ENCODE measurements around the gene ZFHX3.

ZFHX3 gene

DNA sequence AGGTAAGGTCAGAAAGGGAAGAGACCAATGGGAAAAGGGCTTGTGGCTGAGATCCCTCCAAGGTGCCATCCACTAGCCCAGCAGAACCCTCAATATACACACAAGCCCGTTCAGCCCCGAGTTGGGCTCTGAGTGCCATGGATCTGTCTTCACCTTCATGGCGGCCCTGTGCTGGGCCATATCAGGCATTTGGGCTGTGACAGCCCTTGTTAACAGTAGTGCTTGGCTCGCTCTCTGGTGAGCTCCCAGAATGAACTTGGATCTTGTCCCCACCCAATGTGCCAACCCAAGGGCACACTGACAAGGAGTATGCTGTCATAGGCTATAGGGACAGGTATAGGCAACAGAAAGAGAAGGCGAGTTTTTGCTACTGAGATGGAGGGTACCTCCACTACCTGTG lies 182.7 kb downstream of the ZFHX3 start:
- DNase-seq: no peak

DNA sequence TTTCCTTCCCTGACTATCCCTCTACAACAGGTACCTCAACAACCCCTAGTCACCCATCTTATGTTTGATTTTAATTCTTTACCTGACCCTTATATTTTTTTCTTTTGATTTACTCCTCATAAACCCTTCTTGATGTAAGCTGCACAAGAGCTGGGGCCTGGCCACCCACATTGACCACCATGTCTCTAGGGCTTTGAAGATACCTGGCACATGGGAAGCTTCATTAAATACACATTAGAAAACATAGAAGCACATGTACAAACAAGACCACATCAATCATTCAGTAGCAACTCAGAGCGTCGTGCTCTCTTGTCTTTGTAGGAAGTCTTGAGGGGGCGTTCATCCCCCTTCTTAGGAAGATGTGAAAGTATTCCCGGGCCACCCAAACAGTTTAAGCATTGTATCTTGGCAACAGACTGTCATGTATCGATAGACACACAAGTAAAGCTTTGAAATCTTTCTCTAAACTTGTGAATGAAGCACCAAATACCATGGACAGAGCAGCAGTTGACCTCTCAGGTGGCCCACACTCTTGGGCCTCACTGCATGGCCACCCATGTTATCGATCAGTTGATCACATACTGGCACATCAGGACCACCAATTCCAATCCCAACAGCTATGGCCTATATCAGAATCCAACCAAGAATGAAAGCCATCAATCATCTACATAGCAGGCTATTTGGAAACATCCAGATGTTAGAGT lies 183.6 kb downstream of the ZFHX3 start:
- no peak for DNase-seq

GRCh38 chr16:72862090-72862489 lies 185.8 kb downstream of the ZFHX3 start:
- no peak for DNase-seq

DNA sequence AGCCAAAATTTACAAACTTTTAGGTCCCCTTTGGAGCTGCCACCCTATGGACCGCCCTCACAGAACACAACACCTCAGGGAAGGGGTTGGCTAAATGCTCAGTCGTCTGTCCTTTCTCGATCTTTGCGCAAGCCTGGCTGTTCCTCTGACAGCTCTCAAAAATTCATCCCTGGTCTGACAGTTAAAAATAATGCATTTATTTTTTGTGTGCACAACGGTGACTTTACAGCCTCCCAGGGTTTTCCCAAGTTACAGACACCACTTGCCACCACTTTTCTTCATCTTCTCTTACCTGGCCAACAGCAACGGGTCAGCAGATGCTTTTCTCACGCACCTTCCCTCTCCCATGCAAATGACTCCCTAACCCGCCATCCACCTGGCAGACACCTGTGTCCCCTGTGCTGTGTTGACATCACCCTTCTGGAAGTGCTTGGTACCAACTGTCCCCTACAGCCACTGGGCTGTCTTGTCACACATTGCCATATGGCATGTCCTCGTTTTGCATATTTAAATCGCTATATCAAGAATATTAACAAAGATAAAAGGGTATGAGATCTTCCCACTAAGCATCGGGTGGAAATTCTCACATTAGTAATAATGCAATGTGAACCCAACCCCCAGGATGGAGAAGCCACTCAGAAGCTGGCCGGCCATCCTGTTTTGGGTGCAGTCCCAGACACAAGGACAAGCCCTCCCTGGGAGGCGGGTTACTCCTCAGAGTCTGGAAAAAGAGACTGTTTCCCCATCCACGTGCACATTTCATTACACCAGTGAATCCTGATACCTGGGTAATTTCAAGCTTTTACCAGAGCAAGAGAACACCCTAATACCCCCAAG lies 187.0 kb downstream of the ZFHX3 start:
- no peak for DNase-seq

DNA sequence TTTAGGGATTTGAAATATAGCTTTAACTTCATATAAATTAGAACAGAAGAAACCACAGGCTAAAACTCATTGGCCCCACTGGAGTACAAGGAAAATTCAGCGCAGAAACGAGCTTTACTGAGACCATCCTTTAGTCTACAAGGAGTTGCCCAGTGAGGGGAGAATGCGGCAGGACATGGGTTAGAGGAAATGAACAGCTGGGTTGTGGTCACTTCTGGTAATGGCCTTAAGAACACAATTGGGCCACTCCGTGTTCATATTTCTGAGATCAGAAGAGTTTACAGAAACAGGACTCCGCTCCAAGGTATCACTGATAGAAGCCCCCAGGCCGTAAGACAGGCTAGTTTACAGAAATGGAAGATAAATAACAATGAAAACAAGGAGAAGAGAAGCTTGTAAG lies 188.3 kb downstream of the ZFHX3 start:
- DNase-seq: no peak

- DNase-seq: no peak
Measured at GRCh38 chr16:72858665-72859493, 189.0 kb downstream of the ZFHX3 start.

DNA sequence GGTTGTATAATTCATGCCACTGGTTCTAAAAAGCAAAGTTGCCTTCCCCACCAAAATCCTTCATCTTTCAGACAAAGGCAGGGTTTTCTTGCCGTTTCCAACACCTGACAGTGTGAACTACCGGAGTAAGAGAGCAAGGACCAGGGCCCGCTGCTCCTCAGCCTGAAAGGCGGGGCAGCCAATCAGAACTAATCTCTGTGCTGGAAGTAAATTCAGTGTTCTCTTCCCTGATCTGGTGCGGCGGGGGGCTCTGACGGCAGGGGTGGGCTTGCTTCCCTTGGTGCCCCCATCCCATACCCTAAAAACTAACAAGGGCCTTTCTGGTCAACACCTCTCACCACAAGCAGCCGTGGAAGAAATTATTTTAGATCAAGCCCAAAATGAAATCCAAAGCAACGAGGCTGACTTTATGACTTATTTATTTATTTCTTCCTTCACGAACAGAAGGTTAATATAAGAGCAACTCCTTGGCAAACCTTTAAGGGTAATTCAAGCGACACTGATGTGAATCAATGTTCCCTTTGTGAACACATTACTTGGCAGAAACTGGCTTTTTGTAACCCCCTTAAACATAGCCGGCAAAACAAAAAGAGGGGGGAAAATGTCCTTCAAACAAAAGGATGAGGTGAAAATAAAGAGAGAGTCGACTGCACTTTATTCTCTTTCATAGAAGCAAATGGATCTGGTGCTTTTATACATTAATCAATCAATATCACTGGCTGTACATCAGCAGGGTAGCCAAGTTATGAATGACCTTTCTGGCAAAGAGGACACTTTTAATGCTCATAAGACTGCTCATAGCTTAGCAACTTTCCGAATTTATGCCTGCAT lies 189.9 kb downstream of the ZFHX3 start:
- DNase-seq: no peak

DNA sequence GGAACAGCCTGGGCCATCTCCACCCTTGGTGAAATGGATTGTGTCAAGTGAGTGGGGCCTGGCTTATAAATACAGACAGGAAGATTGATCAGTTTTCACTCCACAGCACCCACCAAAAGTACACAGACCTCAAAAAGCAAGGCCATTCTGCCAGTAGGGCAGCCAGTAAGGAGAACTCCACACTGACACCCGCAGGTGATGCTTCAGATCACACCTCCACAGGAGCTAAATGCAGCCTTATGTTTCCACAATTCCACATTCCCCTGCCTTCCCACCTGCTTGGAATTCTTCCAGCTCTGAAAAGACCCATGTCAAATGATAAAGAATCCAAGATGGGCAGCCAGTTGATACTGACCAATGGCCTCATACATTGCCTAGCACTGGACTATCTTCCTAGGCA lies 191.1 kb downstream of the ZFHX3 start:
- peak; percentile 35 for DNase-seq

GRCh38 chr16:72854267-72854959 lies 193.5 kb downstream of the ZFHX3 start:
- no peak for DNase-seq

DNA sequence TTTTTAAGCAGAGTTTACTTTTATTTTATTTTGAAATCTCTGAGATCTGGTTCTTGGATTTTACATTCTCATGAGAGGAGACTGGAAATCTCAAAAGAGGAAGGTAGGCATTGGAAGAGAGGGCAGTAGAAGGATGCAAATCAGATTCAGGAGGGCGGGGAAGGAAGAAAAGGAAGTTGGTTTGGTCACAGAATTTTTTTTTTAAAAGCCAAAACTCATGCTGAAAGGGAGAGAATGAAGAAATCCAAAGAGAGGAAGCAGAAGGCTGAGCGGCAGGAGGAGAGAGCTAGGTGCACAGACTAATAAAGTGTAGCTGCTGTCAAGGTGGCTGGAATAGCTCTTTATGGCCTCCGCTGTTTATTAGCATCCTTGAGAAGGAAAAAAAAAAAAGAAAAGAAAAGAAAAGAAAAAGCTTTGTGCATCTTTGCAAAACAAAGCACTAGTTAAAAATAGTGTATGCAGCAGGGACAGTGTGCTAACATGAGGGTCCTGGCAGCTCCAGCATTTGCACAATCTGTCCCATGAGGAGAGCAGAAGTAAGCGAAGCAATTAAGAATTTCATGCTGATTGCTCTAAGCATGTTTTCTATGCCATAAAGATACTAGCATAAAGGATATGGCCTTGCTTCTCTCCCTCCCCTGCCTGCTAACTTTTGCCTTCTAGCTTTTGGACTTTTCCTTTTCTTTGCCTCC lies 194.2 kb downstream of the ZFHX3 start:
- DNase-seq: no peak

- DNase-seq: no peak
Measured at GRCh38 chr16:72852421-72852820, 195.5 kb downstream of the ZFHX3 start.

DNA sequence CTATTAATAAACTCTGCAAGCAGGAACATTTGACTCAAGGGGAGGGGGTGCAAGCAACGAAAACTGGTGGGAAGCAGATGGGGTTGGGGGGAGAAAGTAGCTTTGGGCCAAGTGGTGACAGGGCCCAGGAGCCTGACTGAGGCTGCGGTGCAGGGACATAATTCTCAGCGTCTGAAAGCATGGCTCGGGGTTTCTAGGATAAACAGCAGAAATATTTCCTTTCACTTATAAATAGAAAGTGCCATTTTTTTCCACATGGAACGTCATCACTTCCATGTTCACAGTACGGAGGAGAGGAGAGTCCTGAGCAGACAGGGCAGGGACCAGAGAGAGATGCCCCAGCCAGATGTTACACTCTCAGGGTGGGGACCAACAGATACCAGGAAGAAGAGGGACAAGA lies 197.1 kb downstream of the ZFHX3 start:
- DNase-seq: no peak

DNA sequence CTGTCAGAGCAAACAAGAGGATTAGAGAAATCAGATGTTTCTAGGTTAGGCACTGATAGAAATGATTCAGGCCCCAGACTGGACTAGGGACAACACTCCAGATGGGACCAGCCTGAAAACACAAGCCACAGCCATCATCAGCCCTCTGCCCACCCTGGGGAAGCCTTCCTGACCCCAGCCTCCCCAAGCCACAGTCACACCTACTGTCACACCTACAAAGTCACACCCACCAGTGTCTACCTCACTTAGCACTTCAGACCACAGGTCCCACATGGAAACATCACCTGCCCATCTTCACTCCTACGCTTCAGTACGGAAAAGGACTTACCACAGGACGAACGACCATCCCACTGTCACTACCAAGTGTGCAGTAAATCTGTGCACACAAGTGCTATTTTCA lies 197.9 kb downstream of the ZFHX3 start:
- DNase-seq: no peak

DNA sequence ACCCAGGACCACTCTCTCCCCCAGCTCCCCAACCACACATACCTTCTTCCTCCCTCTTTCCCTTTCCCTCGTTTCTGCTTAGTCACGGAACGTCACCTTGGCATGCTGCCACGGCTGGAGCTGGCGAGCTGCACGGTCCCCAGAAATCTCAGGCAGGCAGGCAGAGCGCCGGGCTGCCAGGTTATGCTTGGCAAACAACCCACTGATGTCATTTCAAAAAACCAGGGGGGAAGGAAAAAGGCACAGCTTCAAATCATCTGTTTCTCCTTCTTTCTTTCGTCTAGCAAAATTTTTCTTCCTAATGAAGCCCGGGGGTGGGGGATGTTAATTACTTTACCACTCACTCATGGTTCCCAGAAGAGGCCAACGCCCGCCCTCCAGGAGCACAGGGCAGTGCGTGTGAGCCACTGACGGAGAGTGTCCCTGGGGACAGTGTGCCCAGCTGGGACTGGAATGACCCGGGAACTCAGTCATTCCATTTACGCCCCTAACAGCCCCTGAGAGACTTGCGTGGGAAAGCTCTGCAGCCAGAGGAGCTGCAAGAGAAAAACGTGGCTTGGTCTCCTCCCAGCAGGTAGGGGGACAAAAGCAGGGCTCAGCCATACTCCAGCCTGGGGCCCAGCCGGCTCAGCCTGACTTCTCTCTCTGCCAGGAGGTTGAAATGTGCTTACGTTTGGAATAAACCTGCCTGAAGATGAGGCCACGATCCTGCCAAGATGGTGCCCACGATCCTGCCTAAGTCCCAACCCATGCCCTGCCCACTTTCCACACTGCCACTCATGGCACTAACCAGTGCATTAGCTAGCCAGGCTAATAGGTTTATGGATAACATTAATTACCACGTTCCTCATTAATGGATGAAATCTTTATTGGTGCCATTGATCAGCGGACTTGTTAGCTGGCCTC lies 198.9 kb downstream of the ZFHX3 start:
- peak; percentile 83 for DNase-seq

DNA sequence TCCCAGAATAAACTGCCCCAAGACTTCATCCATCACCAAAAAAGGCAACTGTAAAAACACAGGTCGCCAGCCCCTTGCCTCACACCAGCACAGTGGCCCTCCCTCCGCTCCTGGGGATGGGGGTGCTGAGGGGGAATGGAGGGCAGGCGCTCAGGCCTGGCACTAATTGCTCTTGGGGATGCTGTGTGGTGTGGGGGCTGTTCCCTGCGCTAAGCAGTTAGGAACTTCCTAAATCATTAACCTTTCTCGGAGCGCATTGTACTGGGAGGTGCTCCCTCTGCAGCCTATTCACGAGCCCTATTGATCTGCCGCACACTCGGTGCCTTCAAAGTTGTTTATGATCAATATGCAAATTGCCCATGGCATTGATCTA lies 199.9 kb downstream of the ZFHX3 start:
- DNase-seq: no peak

DNA sequence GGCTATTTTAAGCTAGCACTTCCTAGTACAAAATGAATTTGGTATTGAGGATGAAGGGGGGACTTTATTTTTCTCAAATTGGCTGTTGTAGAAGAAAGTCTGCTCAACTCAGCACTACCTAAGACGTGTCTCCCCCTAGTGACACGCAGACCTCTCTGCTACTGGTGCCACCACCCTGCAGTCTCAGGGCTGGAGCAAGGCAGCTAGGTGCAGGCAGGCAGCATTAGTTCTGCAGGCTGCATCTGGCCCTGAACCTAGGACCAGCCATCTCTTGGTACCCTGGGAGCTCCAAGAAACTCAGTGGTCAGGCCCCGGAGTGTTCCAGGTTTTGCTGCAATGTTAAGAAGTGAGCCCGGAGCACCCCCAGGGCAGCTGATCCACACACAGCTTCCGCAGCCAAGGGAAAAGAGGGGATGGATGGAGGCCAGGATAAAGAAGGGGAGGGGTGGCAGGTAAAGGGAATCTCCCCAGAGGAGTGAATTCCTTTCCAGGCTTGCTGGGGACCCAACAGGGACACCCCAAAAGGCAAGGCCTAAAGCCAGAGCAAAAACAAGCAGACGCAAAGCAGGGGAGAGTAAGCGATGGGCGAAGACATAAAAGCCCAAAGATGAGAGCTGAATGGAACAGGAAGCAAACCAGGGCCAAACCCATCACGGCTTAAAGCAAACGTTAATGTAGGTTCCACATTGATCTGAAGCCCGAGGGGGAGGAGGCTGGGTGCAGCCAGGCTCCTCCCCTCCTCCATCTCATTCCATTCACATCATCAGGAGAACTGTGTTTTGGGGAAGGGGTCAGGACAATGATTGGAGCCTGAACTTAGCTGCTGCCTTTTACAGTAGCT lies 200.5 kb downstream of the ZFHX3 start:
- DNase-seq: peak; percentile 37

GRCh38 chr16:72846594-72846993 lies 201.3 kb downstream of the ZFHX3 start:
- DNase-seq: no peak

GRCh38 chr16:72845322-72846020 lies 202.5 kb downstream of the ZFHX3 start:
- DNase-seq: no peak
